ENCODE results near the gene FBXO21. TPM values are rescaled to one million over a fixed set of nuclear protein-coding genes. Genes with fewer than 3 reads are reported as not detected.

The FBXO21 gene
- total and polyA plus RNA-seq, 2 of the 13 experiments (the other 11 are each of a cell fraction or from before 2014, with no cell fraction given): 15.6 to 32.5 TPM

DNA sequence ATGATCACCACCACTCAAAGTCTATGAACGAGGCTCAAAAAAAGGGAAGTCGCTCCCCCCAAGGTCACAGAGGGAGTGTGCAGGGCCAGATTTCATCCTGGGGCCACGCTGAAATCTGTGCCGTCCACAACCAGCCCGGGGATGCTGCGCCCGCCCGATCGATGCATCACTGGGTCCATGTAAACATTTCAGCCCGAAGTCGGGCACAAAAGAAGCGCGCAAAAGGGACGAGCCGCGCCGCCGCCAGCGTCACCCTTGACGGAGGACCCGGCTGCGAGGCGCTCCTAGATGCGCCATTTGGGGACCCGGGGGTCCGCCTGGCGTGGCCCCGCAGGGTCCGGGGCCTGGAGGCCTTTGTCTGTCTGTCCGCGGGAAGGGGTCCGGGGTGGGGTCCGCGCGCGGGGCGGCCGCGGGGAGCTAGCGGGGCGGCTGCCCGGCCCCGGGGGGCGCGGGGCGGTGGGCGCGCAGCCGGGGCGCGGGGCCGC, 503 bp downstream of the FBXO21 start (continued):
- TF ChIP-seq SATB2 (CRISPR knock-in tag; IDR thresholded peaks at IDR 0.05) (no peak), ZNF317 (CRISPR knock-in tag; IDR thresholded peaks at IDR 0.05) (no peak), WIZ (CRISPR knock-in tag; IDR thresholded peaks at IDR 0.05) (no peak), FLYWCH1 (CRISPR knock-in tag; IDR thresholded peaks at IDR 0.05) (no peak), ZFAT (CRISPR knock-in tag; conservative IDR thresholded peaks at IDR 0.05) (no peak), ZNF746 (CRISPR knock-in tag; IDR thresholded peaks at IDR 0.05) (no peak), PAF1 (CRISPR knock-in tag; IDR thresholded peaks at IDR 0.05) (no peak), MIER2 (CRISPR knock-in tag; IDR thresholded peaks at IDR 0.05) (no peak), CBX1 (IDR thresholded peaks at IDR 0.05; ENCODE audit: low read depth) (no peak), ZMAT3 (CRISPR knock-in tag; conservative IDR thresholded peaks at IDR 0.05) (no peak), ARHGAP35 (CRISPR knock-in tag; IDR thresholded peaks at IDR 0.05; ENCODE audit: borderline replicate concordance) (no peak), MIER3 (CRISPR knock-in tag; IDR thresholded peaks at IDR 0.05; ENCODE audit: borderline replicate concordance) (no peak), SP4 (CRISPR knock-in tag; IDR thresholded peaks at IDR 0.05) (no peak), ZBTB7A (CRISPR knock-in tag; IDR thresholded peaks at IDR 0.05) (no peak), FOXA3 (CRISPR knock-in tag; IDR thresholded peaks at IDR 0.05) (peak; percentile 29; the same call in 1 of the 2 replicates), SALL2 (CRISPR knock-in tag; IDR thresholded peaks at IDR 0.05) (no peak), ZNF547 (CRISPR knock-in tag; IDR thresholded peaks at IDR 0.05) (no peak), GATAD1 (CRISPR knock-in tag; IDR thresholded peaks at IDR 0.05) (no peak), ZNF7 (CRISPR knock-in tag; IDR thresholded peaks at IDR 0.05) (no peak), ZNF564 (CRISPR knock-in tag; IDR thresholded peaks at IDR 0.05) (no peak), YEATS4 (CRISPR knock-in tag; IDR thresholded peaks at IDR 0.05; ENCODE audit: borderline replicate concordance) (peak; percentile 62; the same call in 1 of the 2 replicates), TEAD2 (CRISPR knock-in tag; IDR thresholded peaks at IDR 0.05) (no peak), RELA (CRISPR knock-in tag; IDR thresholded peaks at IDR 0.05) (no peak), JUND (CRISPR knock-in tag; IDR thresholded peaks at IDR 0.05) (peak; percentile 39; the same call in 1 of the 2 replicates)
- TF ChIP-seq, protein P1, sequence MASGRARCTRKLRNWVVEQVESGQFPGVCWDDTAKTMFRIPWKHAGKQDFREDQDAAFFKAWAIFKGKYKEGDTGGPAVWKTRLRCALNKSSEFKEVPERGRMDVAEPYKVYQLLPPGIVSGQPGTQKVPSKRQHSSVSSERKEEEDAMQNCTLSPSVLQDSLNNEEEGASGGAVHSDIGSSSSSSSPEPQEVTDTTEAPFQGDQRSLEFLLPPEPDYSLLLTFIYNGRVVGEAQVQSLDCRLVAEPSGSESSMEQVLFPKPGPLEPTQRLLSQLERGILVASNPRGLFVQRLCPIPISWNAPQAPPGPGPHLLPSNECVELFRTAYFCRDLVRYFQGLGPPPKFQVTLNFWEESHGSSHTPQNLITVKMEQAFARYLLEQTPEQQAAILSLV (CRISPR knock-in tag; IDR thresholded peaks at IDR 0.05; ENCODE audit: borderline replicate concordance): no peak
- TF ChIP-seq, protein P2, sequence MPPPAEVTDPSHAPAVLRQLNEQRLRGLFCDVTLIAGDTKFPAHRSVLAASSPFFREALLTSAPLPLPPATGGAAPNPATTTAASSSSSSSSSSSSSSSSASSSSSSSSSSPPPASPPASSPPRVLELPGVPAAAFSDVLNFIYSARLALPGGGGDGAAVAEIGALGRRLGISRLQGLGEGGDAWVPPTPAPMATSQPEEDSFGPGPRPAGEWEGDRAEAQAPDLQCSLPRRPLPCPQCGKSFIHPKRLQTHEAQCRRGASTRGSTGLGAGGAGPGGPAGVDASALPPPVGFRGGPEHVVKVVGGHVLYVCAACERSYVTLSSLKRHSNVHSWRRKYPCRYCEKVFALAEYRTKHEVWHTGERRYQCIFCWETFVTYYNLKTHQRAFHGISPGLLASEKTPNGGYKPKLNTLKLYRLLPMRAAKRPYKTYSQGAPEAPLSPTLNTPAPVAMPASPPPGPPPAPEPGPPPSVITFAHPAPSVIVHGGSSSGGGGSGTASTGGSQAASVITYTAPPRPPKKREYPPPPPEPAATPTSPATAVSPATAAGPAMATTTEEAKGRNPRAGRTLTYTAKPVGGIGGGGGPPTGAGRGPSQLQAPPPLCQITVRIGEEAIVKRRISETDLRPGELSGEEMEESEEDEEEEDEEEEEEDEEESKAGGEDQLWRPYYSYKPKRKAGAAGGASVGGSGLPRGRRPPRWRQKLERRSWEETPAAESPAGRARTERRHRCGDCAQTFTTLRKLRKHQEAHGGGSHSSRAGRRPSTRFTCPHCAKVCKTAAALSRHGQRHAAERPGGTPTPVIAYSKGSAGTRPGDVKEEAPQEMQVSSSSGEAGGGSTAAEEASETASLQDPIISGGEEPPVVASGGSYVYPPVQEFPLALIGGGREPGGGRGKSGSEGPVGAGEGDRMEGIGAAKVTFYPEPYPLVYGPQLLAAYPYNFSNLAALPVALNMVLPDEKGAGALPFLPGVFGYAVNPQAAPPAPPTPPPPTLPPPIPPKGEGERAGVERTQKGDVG (CRISPR knock-in tag; IDR thresholded peaks at IDR 0.05; ENCODE audit: borderline replicate concordance): no peak; the same call in 1 of the 2 replicates
- TF ChIP-seq, protein P3, sequence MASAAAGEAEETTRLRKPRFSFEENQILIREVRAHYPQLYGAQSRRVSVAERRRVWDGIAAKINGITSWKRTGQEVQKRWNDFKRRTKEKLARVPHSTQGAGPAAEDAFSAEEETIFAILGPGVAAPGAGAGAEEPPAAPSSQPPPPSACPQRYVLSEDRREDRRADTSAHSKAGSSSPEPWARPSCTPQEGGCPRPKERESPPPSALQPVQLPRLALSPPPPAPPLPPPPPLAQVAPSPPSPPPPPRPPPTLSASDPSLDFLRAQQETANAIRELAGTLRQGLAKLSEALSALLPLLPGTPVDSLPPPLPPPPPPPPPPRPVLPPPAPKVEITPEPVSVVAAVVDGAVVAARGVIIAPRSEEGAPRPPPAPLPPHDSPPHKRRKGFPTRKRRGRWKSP (CRISPR knock-in tag; IDR thresholded peaks at IDR 0.05): peak; percentile 54; the same call in 1 of the 2 replicates
- TF ChIP-seq, protein P4, sequence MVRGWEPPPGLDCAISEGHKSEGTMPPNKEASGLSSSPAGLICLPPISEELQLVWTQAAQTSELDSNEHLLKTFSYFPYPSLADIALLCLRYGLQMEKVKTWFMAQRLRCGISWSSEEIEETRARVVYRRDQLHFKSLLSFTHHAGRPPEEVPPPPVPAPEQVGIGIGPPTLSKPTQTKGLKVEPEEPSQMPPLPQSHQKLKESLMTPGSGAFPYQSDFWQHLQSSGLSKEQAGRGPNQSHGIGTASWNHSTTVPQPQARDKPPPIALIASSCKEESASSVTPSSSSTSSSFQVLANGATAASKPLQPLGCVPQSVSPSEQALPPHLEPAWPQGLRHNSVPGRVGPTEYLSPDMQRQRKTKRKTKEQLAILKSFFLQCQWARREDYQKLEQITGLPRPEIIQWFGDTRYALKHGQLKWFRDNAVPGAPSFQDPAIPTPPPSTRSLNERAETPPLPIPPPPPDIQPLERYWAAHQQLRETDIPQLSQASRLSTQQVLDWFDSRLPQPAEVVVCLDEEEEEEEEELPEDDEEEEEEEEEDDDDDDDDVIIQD (CRISPR knock-in tag; IDR thresholded peaks at IDR 0.05; ENCODE audit: low read depth): no peak

Data from HepG2 (cell line).